ENCODE data around the gene TBC1D5.

TBC1D5 gene

GRCh38 chr3:17771177-17772017 is 29.0 kb upstream of the TBC1D5 start:
- no peak for ATAC-seq

GRCh38 chr3:17770682-17771081 is 28.3 kb upstream of the TBC1D5 start:
- TF ChIP-seq TOX (CRISPR knock-in tag; IDR thresholded peaks at IDR 0.05; ENCODE audit: borderline replicate concordance): no peak
- no peak for TF ChIP-seq ARNTL (CRISPR knock-in tag; IDR thresholded peaks at IDR 0.05; ENCODE audit: borderline replicate concordance, low read depth)
- no peak for TF ChIP-seq CSDC2 (CRISPR knock-in tag; IDR thresholded peaks at IDR 0.05)
- ATAC-seq: no peak

More at GRCh38 chr3:17771177-17772017, 29.0 kb upstream of the TBC1D5 start:
- TF ChIP-seq TOX (CRISPR knock-in tag; IDR thresholded peaks at IDR 0.05; ENCODE audit: borderline replicate concordance) (no peak), TCF4 (CRISPR knock-in tag; IDR thresholded peaks at IDR 0.05; ENCODE audit: borderline replicate concordance) (no peak), CREB5 (CRISPR knock-in tag; IDR thresholded peaks at IDR 0.05; ENCODE audit: low read depth) (no peak)

- TF ChIP-seq BACH2 (CRISPR knock-in tag; IDR thresholded peaks at IDR 0.05; ENCODE audit: borderline replicate concordance) (no peak), TSHZ2 (CRISPR knock-in tag; IDR thresholded peaks at IDR 0.05) (no peak), ZC3H10 (CRISPR knock-in tag; IDR thresholded peaks at IDR 0.05) (no peak), CSRNP3 (CRISPR knock-in tag; IDR thresholded peaks at IDR 0.05) (no peak), ZFP30 (CRISPR knock-in tag; IDR thresholded peaks at IDR 0.05) (no peak), ESRRG (CRISPR knock-in tag; IDR thresholded peaks at IDR 0.05) (no peak), ZNF70 (CRISPR knock-in tag; IDR thresholded peaks at IDR 0.05) (no peak), CREB5 (CRISPR knock-in tag; IDR thresholded peaks at IDR 0.05; ENCODE audit: low read depth) (no peak), ARNTL (CRISPR knock-in tag; IDR thresholded peaks at IDR 0.05; ENCODE audit: borderline replicate concordance, low read depth) (no peak), GLIS3 (CRISPR knock-in tag; IDR thresholded peaks at IDR 0.05) (no peak), POU6F1 (CRISPR knock-in tag; IDR thresholded peaks at IDR 0.05; ENCODE audit: borderline replicate concordance, low read depth) (no peak), RARB (CRISPR knock-in tag; IDR thresholded peaks at IDR 0.05) (no peak), PPARA (CRISPR knock-in tag; IDR thresholded peaks at IDR 0.05; ENCODE audit: borderline replicate concordance) (no peak), SNAI2 (CRISPR knock-in tag; IDR thresholded peaks at IDR 0.05) (no peak)
- ATAC-seq: no peak
These were observed 23.5 kb upstream of the TBC1D5 start for GRCh38 chr3:17765819-17766472.

GRCh38 chr3:17761563-17761962 is 19.1 kb upstream of the TBC1D5 start:
- no peak for TF ChIP-seq ZNF8 (CRISPR knock-in tag; IDR thresholded peaks at IDR 0.05)
- TF ChIP-seq TOX (CRISPR knock-in tag; IDR thresholded peaks at IDR 0.05; ENCODE audit: borderline replicate concordance): no peak
- TF ChIP-seq ZFP3 (CRISPR knock-in tag; IDR thresholded peaks at IDR 0.05): no peak
- no peak for TF ChIP-seq ESRRG (CRISPR knock-in tag; IDR thresholded peaks at IDR 0.05)
- no peak for TF ChIP-seq TSHZ2 (CRISPR knock-in tag; IDR thresholded peaks at IDR 0.05)
- no peak for TF ChIP-seq SNAI2 (CRISPR knock-in tag; IDR thresholded peaks at IDR 0.05)
- TF ChIP-seq ZFP30 (CRISPR knock-in tag; IDR thresholded peaks at IDR 0.05): no peak
- TF ChIP-seq PPARA (CRISPR knock-in tag; IDR thresholded peaks at IDR 0.05; ENCODE audit: borderline replicate concordance): no peak
- TF ChIP-seq TCF4 (CRISPR knock-in tag; IDR thresholded peaks at IDR 0.05; ENCODE audit: borderline replicate concordance): no peak
- TF ChIP-seq CSRNP3 (CRISPR knock-in tag; IDR thresholded peaks at IDR 0.05): no peak
- TF ChIP-seq ISL1 (CRISPR knock-in tag; IDR thresholded peaks at IDR 0.05): no peak
- TF ChIP-seq ZNF70 (CRISPR knock-in tag; IDR thresholded peaks at IDR 0.05): no peak
- no peak for TF ChIP-seq RARB (CRISPR knock-in tag; IDR thresholded peaks at IDR 0.05)
- TF ChIP-seq ZC3H10 (CRISPR knock-in tag; IDR thresholded peaks at IDR 0.05): no peak
- no peak for ATAC-seq

Measured in SK-N-SH treated with all-trans-retinoic acid at 6 μM for 48 hours (cell line).